Smooth muscle cell (in vitro differentiated cells): Measurements from ENCODE around the gene HOXB9. TPM values are rescaled to one million over a fixed set of nuclear protein-coding genes. Genes with fewer than 3 reads are reported as not detected.
A peak's percentile ranks its signal among the peaks of the same experiment; 100 is the strongest.

Experiments
- DNase-seq: peaks from one replicate; lab custom pipeline; 2025; ENCODE audit not compliant: unreplicated experiment; lab: John Stamatoyannopoulos, UW
- H2AFZ ChIP-seq: fragments of 200-600 bp; sonication (generic); 2 replicates; pipeline ENCODE4 v1.6.0; 2016; ENCODE audit warnings: antibody characterized with exemption, low read depth, mild to moderate bottlenecking
- H3F3A ChIP-seq: fragments of 200-600 bp; sonication (generic); 2 replicates; pipeline ENCODE4 v1.6.0; 2017; ENCODE audit warnings: antibody characterized with exemption, low read depth
- H3K27ac ChIP-seq: fragments of 200-600 bp; sonication (generic); 2 replicates; pipeline ENCODE4 v1.5.1; 2016; ENCODE audit warnings: low read depth, mild to moderate bottlenecking
- H3K27me3 ChIP-seq: fragments of 200-600 bp; sonication (generic); 2 replicates; pipeline ENCODE4 v1.6.1; 2016; ENCODE audit warnings: low read depth, mild to moderate bottlenecking
- H3K36me3 ChIP-seq: fragments of 200-600 bp; sonication (generic); 2 replicates; pipeline ENCODE4 v1.5.1; 2016; ENCODE audit warnings: low read depth
- H3K4me1 ChIP-seq: fragments of 200-600 bp; sonication (generic); 2 replicates; pipeline ENCODE4 v1.5.1; 2016; ENCODE audit warnings: low read depth
- H3K4me2 ChIP-seq: fragments of 200-600 bp; sonication (generic); 2 replicates; pipeline ENCODE4 v1.6.0; 2016; ENCODE audit warnings: mild to moderate bottlenecking
- H3K4me3 ChIP-seq: fragments of 200-600 bp; sonication (generic); 2 replicates; pipeline ENCODE4 v1.5.1; 2016; ENCODE audit warnings: mild to moderate bottlenecking
- H3K79me2 ChIP-seq: fragments of 200-600 bp; sonication (generic); 2 replicates; pipeline ENCODE4 v1.6.0; 2016; ENCODE audit warnings: low read depth, mild to moderate bottlenecking
- H3K9ac ChIP-seq: fragments of 200-600 bp; sonication (generic); 2 replicates; pipeline ENCODE4 v1.6.0; 2016; ENCODE audit warnings: low read depth
- H3K9me3 ChIP-seq: fragments of 200-600 bp; sonication (generic); replicated peaks from 2 replicates; pipeline ENCODE4 v1.5.1; 2016; ENCODE audit warnings: low read depth
- H4K20me1 ChIP-seq: fragments of 200-600 bp; sonication (generic); 2 replicates; pipeline ENCODE4 v1.6.0; 2016; ENCODE audit warnings: low read depth
- CTCF ChIP-seq: fragments of 200-600 bp; sonication (generic); IDR thresholded peaks from 2 replicates; pipeline ENCODE4 v1.5.1; 2017; ENCODE audit warnings: borderline replicate concordance, mild to moderate bottlenecking, antibody characterized with exemption; ENCODE audit not compliant: insufficient read depth, poor library complexity, severe bottlenecking
- WGBS: methylation state at CpG from one replicate; pipeline ENCODE4 v1.1.7; 2016; ENCODE audit warnings: low lambda C conversion rate; 5-methylcytosine and 5-hydroxymethylcytosine counted together
- polyA plus RNA-seq: library from polyadenylated mRNA; unstranded; fragments of >200 nt; fragmentation: Nextera tagmentation; extraction: Ambion mirVana; gene quantifications from 2 replicates; pipeline ENCODE4 v1.2.1, GENCODE V29; 2016
- total RNA-seq: library from RNA; depleted of rRNA; stranded (reverse); fragments of >200 nt; gene quantifications from 2 replicates; pipeline ENCODE4 v1.2.3, GENCODE V29; 2014

Gene HOXB9
- total and polyA plus RNA-seq, 2 experiments from 2014 or later: 13.8 to 24.3 TPM

- H3K9ac ChIP-seq: peak overlapping the region; percentile 80
- H3K4me3 ChIP-seq: peak overlapping the region; percentile 55
- peaks cover 92% of the 10 kb centered on the region for H3K79me2 ChIP-seq
- peaks cover 7% of the 10 kb centered on the region for H3K4me1 ChIP-seq
- no peak for DNase-seq
- H3F3A ChIP-seq: peaks cover 33% of the 10 kb centered on the region
- WGBS: 20% methylated on average over 6 of the region's 6 CpGs
- peaks cover 14% of the 10 kb centered on the region for H4K20me1 ChIP-seq
- H3K9me3 ChIP-seq: no peaks in the 10 kb centered on the region
- no peaks in the 10 kb centered on the region for H3K36me3 ChIP-seq
- peak overlapping the region; percentile 92 for H3K4me2 ChIP-seq
- TF ChIP-seq CTCF: no peak
- H2AFZ ChIP-seq: no peak overlapping the region
- no peaks in the 10 kb centered on the region for H3K27me3 ChIP-seq
- H3K27ac ChIP-seq: peak overlapping the region; percentile 92
These were observed 18.9 kb upstream of the HOXB9 start for GRCh38 chr17:48644910-48645557.

- H3K9me3 ChIP-seq: no peaks in the 10 kb centered on the region
- TF ChIP-seq CTCF: no peak
- peak overlapping the region; percentile 92 for H3K4me2 ChIP-seq
- H3K27me3 ChIP-seq: no peaks in the 10 kb centered on the region
- peaks cover 9% of the 10 kb centered on the region for H4K20me1 ChIP-seq
- peaks cover 7% of the 10 kb centered on the region for H3K4me1 ChIP-seq
- peaks cover 33% of the 10 kb centered on the region for H3F3A ChIP-seq
- no peak overlapping the region for H2AFZ ChIP-seq
- no peak for DNase-seq
- H3K79me2 ChIP-seq: peaks cover 92% of the 10 kb centered on the region
- H3K4me3 ChIP-seq: peak overlapping the region; percentile 55
- H3K9ac ChIP-seq: peak overlapping the region; percentile 10
- H3K27ac ChIP-seq: peak overlapping the region; percentile 92
- WGBS: 57% methylated on average over 1 of the region's 1 CpG
- no peaks in the 10 kb centered on the region for H3K36me3 ChIP-seq
These were observed 18.0 kb upstream of the HOXB9 start for GRCh38 chr17:48644159-48644558.

DNA sequence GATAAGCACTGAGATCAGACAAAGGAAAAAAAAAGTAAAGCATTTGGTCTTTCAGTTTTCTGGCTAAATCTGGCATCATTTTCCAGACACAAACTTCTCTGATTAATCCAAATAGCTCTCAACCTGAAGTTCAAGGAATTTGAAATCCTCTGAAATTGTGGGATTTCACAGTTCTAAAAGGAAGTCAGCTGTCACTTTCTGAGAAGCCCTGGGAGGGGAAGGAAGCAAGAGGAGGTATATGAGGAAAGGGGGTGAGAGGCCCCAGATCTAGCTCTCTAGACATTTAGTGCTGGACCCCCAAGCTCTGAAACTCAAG lies 17.5 kb upstream of the HOXB9 start:
- Histone ChIP-seq H3K9ac (peak overlapping the region; percentile 10), H4K20me1 (peaks cover 4% of the 10 kb centered on the region), H2AFZ (no peak overlapping the region), H3K79me2 (peaks cover 92% of the 10 kb centered on the region), H3K4me1 (peaks cover 7% of the 10 kb centered on the region), H3K27me3 (no peaks in the 10 kb centered on the region), H3K36me3 (no peaks in the 10 kb centered on the region), H3K4me2 (peak overlapping the region; percentile 92), H3K4me3 (peak overlapping the region; percentile 55), H3K9me3 (no peaks in the 10 kb centered on the region), H3K27ac (peak overlapping the region; percentile 92), H3F3A (peaks cover 36% of the 10 kb centered on the region)
- DNase-seq: no peak
- no peak for TF ChIP-seq CTCF
